RPMI8226 (cell line): ENCODE results near the gene DTL.

Source experiments
- DNase-seq: peaks from one replicate; pipeline ENCODE4 v3.0.0-alpha.2; 2015

The DTL gene

DNA sequence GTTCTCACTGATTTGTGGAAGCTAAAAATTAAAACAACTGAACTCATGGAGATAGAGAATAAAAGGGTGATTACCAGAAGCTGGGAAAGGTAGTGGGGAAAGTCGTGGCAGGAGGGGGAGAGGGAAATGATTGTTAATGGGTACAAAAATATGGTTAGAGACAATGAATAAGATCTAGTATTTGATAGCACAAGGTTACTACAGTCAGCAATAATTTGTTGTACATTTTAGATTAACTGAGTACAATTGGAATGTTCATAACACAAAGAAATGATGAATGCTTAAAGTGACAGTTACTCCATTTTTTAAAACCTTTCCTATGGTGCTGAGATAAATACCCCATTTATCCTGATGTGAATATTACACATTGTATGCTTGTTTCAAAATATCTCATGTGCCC is 102.3 kb downstream of the DTL start:
- DNase-seq: no peak

DNA sequence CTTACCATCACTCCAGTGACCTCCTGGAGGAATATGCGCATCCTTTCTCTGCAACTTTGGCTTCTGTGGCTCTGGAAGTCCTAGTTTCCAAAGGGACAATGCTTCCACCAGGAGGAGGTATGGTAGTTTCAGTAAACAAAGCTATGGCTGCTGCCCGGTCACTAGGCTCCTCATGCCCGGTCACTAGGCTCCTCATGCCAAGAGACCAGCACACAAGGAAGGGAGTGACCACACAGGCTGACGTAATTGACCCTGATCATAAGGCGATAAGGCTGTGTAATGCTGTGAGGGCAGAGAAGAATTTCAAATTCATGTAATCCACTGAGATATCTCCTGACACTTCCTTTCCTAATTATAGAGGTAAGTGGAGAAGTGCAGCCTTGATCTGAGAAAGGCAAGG is 102.9 kb downstream of the DTL start:
- DNase-seq: no peak

GRCh38 chr1:212139526-212140135 is 104.1 kb downstream of the DTL start:
- no peak for DNase-seq

DNA sequence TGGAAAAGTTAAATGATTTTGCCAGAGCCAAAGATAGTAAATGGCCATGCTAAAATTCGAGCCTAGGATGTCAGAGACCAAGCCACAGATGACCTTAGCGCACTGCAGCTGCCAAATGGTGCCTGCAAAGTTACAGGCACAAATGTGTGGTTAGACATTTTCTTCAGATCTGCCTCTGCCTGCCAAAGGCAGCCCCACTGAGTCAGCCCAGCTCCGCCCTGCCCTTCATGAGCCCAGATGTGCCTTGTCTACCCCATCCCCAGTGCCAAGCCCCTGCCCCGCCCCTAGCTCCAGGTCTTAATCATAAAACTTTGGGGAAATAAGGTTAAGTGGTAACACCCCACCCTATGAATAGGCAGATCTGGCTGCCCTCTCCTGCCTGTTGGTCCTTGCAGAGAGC is 105.9 kb downstream of the DTL start:
- no peak for DNase-seq

- no peak for DNase-seq
Observed at GRCh38 chr1:212142883-212143530, 107.5 kb downstream of the DTL start.

GRCh38 chr1:212147581-212148033 is 112.1 kb downstream of the DTL start:
- DNase-seq: no peak

GRCh38 chr1:212149566-212149965 is 114.0 kb downstream of the DTL start:
- no peak for DNase-seq

GRCh38 chr1:212152308-212152693 is 116.8 kb downstream of the DTL start:
- DNase-seq: no peak

DNA sequence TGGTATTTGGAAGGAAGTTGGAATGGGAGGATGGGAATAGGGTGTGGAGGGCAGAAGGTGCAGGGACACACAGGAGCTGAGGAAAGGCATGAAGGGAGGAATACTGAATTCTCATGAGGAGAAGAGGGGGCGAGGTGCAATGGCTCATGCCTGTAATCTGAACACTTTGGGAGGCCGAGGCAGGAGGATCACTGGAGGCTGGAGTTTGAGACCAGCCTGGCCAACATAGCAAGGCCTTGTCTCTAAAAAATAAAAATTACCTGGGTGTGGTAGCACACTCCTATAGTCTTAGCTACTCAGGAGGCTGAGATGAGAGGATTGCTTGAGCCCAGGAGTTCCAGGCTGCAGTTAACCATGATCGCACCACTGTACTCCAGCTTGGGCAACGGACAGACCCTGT is 117.3 kb downstream of the DTL start:
- DNase-seq: no peak

- no peak for DNase-seq
Observed at GRCh38 chr1:212153635-212154034, 118.1 kb downstream of the DTL start.
